HG03521 (cell line): ENCODE data around the gene TMEM135.
A peak's percentile ranks its signal among the peaks of the same experiment; 100 is the strongest.

Experiments used
- ATAC-seq: cut with Tn5 transposase; IDR thresholded peaks from one replicate; pipeline ENCODE4 v1.9.1; 2021; ENCODE audit warnings: mild to moderate bottlenecking, moderate library complexity; ENCODE audit not compliant: unreplicated experiment

TMEM135 gene

DNA sequence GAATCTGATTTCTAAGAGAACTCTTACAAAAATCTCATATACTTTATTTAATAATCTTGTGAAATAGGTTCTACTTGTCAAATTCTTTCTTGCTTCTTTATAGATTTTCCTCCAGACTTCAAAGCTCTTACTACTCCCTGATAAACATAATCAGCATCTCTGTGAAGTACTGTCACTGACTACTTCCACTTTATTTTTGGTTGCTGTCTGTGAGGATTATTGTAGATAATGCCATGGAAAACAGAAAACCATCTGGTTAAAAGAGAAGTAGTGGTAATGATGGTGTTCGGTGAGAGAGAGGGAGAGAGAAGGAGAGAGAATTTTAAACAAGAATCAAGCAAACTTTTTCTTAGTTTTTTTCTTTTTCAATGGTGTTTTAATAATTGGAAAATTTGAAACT lies 152.3 kb downstream of the TMEM135 start:
- ATAC-seq: no peak

GRCh38 chr11:87193756-87194470 lies 156.2 kb downstream of the TMEM135 start:
- no peak for ATAC-seq

- ATAC-seq: no peak
Measured at GRCh38 chr11:87194985-87195820, 157.5 kb downstream of the TMEM135 start.

DNA sequence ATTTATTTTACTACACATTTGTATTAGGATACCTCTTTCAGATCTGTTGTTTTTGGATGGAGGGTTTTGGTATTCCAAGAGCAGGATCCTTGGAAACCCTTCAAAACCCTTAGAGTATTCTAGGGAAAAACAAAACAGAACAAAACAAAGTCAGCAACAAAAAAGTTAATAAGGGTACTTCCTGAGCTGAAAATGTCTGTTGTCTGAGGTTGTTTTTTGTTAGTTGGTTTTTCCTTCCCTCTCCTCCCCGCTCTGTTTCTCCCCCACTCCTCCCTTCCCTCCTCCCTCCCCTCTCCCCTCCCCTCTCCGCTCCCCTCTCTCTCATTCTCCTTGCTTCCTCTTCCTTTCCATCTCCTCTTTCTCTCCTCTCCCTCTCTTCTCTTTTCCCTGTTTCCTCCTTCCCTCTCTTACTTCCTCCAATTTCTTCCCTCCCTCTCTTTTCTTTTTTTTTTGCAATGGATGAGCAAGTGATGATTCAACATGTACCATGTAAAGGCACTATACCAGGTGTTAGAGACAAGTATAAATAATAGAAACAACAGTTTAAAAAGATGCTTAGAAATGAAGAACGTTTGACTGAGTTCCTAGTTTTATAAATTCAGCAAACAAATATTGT lies 160.6 kb downstream of the TMEM135 start:
- ATAC-seq: no peak

- no peak for ATAC-seq
Measured at GRCh38 chr11:87201376-87201775, 163.6 kb downstream of the TMEM135 start.

DNA sequence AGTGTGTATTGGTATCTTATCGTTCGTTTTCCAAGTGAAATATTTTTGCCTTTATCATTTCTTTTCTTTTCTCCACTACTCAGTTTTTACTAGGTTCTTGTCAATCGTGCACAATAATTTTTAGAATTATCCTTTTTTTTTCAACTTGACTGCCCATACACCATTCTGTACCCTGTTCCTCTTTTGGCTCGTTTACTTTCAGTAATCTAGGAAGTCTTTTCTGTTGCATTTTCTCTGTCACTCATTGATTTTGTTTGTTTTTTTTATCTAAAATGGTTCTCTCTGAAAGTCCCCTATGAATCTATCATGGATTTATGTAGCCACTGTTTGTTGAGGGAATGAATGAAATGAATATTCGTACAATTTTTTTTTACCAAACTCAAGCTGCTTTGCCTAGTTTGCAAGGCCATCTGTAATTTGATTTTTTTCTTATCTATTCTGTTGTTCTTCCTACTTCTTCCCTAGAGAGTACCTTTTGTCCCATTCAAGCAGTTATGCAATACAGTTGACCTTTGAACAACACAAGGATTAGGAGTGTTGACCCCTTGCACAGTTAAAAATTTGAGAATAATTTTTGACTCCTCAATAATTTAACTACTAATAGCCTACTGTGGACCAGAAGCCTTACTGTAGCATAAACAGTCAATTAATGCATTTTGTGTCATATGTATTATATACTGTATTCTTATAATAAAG lies 166.3 kb downstream of the TMEM135 start:
- ATAC-seq: no peak

DNA sequence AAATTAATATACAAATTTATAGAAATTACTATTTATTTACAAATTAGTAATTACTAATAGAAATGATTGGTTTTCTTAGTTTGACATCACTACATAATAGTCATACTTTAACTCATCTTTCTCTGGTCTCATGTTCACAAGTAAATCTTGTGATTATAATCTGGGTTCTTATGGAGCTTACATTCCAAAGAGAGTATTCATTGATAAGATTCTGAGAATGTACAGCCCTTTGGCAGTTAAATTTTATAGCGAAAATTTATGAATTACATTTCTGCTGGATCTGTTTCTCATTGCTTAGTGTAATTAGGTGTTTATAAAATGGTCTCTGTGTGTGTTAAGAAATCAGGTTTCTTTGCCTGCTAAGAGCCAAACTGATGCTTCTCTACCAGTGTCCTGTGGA lies 175.2 kb downstream of the TMEM135 start:
- ATAC-seq: no peak

DNA sequence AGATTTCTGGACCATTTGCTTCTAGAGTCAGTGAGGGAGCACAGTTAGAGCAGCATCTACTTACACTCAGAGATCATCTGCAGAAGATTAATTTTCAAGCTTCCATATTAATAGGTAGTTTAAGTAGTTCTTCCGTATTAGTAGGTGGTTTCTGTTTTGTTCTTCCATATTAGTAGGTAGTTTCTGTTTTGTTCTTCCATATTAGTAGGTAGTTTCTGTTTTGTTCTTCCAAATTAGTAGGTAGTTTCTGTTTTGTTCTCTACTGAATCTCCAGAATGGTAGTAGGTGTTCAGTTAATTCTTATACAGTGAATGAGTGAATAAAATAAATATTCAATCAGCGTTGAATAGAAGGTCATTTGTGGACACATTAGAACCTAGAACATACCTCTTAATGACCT lies 175.7 kb downstream of the TMEM135 start:
- peak; percentile 65 for ATAC-seq

DNA sequence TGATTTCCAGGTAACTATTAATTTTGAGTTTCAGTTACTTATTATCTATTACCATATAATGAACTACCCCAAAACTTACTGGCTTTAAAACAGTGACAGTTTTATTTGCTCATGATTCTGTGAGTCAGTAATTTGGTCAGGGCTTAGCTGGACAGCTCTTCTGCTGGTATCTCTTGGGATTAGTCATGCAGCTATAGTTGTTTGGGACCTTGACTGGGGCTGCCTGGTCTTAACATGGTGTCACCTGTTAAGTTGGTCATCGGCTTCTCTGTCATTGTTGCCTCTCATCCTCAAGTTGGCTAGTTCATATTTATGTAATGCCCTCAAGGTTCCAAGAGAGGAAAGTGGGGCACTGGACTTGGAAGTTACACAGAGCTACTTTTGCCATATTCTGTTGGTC lies 177.5 kb downstream of the TMEM135 start:
- ATAC-seq: no peak

GRCh38 chr11:87219266-87219665 lies 181.5 kb downstream of the TMEM135 start:
- peak; percentile 89 for ATAC-seq

DNA sequence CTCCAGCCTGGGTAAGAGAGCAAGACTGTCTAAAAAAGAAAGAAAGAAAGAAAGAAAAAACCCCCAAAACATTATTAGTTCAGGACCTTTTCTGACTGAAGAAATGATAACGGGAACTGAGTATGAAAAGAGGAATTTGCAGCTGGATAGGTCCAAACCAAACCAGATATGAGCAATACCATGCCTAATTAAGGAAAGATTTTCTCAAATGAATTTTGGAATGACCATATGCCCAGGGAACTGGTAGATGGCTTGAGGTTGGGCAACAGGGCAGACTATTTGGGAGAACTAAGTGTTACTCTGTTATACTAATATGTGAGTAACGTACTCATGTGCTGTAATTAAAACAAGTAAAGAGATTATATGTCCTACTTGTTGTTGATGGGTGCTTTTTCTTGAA lies 186.1 kb downstream of the TMEM135 start:
- ATAC-seq: no peak

DNA sequence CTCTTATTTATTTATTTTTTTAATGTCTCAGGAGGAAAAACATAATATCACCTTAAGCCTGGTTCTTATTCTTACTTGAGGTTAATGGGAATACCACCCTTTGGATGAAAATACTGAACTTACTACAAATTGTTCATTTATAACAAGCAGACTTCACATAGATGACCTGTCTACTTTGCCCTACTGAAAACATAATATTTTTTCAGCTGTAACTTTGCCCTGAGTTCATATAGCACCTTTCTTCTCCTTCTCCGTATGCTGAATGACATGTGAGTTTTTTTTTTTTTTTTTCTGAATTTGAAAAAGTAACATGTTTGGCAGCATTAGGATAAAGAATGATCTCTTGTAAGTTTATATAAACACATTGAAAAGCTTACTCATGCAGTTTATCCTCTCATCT lies 186.8 kb downstream of the TMEM135 start:
- no peak for ATAC-seq

DNA sequence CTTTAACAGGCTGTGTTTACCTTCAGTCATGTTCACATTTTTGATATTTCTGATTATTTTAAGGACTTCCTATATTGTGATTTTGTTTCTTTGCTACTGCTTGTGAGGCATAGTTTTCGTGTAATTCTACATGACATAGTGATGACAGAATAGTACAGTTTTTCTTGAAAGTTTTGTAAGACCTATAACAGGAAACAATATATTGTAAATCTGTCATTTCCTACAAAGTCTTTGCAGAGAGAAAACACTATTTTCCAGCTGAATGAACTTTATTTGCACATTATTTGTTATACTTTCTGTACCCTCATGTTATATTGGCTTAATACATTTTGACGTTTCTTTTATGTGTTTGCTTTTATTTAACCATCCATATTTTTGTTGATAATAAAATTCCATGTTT lies 191.1 kb downstream of the TMEM135 start:
- ATAC-seq: no peak

GRCh38 chr11:87230995-87231394 lies 193.3 kb downstream of the TMEM135 start:
- no peak for ATAC-seq

- ATAC-seq: no peak
Measured at GRCh38 chr11:87232320-87232719, 194.6 kb downstream of the TMEM135 start.

GRCh38 chr11:87235366-87235765 lies 197.6 kb downstream of the TMEM135 start:
- no peak for ATAC-seq

GRCh38 chr11:87236368-87236767 lies 198.6 kb downstream of the TMEM135 start:
- ATAC-seq: no peak

DNA sequence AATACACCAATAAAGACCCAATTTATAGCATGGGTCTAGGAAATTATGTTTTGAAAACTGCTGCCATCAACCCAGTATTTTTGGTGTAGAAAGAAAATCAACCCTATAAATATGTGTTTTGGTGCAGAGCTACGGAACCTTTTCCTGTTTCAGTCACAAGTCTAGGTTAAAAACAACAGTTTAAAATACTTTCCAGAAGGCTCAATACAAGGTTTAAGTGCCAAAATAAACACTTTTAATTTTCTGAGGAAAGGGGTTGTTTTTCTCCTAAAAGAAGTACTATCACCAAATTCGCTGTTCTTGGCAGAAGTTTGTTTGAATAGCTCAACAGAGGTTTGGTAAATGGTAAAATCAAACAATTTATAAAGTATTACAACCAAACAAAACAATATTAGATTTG lies 201.3 kb downstream of the TMEM135 start:
- no peak for ATAC-seq

DNA sequence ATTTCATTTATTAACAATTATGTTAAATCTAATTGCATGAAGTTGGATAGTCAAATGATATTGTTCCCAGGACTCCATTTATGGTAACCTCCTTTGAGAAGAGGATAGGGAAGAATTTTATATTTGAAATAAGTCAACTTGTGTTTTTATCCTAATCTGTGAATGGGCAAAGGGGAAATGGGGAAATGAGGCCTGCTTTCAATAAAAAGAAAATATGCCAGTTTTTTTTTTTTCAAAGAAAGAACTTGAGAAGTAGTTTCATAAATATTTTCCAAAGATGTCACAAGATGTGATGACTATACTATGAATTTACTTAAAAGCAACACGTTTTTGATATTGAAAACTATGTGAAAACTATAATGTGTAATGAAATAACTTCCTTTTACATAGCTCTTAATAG lies 201.8 kb downstream of the TMEM135 start:
- no peak for ATAC-seq

DNA sequence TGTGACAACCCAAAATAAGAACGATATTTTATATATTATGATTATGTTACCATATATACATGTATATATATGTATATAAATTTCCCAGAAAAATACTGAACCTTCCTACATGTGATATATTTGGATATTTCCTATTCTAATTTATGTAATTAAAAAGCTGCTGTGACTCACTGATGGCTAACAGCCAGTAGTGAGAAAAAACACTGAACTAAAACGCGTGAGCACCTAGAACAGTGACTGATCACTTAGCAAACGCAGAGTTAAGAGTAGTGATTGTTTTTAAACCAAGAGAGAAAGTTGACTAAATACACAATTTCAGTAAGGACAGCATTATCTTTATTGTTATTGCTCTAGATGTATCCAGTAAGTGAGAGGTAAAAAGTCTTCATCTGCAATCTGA lies 213.8 kb downstream of the TMEM135 start:
- no peak for ATAC-seq

DNA sequence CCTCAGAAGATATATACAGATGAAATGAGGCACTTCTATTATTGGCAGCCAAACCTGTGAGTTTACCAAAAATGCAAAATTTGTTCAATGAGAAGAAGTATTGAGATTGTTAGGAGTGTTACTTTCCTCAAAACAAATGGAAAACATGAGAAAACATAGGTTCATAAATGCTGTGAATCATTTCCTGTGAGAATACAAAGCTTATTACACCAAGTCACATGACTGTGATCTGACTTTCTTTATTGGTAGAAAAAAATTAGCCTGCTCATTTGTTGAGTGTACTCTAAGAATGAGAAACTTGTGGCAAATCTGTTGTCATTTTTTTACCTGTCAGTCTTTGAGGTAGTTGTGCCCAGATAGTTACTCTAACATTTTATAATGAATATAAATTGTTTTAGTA lies 215.1 kb downstream of the TMEM135 start:
- ATAC-seq: no peak
